ENCODE results near the gene PNPLA8. TPM values are rescaled to one million over a fixed set of nuclear protein-coding genes. Genes with fewer than 3 reads are reported as not detected.

Gene PNPLA8
- total RNA-seq, 1 donor from 2014 or later, result 29.5 TPM

DNA sequence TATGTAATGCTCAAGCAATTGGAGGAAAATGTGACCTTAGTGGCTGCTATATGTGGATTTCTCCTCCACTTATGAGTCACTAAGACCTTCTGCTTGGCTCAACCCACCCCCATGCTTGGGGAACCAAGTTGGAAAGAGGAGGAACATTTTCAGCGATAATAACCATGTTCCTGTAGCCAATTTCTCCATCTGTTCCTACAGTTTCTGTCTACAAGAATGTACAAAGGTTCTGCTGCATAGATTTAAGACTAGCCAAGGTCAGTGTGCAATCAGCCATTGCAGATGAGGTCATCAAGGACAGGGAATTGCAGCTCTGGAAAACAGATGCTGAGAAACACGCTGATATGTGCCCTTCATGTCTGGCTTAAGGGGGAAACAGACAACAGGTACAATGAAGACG, 64.1 kb downstream of the PNPLA8 start:
- Mint-ChIP-seq H3K27ac (ENCODE audit: unreplicated experiment) (no peak overlapping the region), H3K4me1 (ENCODE audit: unreplicated experiment) (peaks cover 7% of the 10 kb centered on the region), H3K4me3 (ENCODE audit: unreplicated experiment) (no peak overlapping the region), H3K36me3 (ENCODE audit: unreplicated experiment) (no peaks in the 10 kb centered on the region), H3K9me3 (ENCODE audit: unreplicated experiment) (no peaks in the 10 kb centered on the region), H3K27me3 (ENCODE audit: unreplicated experiment) (peaks cover 24% of the 10 kb centered on the region)
- DNase-seq (ENCODE audit: extremely low spot score, unreplicated experiment), result no peak
- TF ChIP-seq, protein P1, sequence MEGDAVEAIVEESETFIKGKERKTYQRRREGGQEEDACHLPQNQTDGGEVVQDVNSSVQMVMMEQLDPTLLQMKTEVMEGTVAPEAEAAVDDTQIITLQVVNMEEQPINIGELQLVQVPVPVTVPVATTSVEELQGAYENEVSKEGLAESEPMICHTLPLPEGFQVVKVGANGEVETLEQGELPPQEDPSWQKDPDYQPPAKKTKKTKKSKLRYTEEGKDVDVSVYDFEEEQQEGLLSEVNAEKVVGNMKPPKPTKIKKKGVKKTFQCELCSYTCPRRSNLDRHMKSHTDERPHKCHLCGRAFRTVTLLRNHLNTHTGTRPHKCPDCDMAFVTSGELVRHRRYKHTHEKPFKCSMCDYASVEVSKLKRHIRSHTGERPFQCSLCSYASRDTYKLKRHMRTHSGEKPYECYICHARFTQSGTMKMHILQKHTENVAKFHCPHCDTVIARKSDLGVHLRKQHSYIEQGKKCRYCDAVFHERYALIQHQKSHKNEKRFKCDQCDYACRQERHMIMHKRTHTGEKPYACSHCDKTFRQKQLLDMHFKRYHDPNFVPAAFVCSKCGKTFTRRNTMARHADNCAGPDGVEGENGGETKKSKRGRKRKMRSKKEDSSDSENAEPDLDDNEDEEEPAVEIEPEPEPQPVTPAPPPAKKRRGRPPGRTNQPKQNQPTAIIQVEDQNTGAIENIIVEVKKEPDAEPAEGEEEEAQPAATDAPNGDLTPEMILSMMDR (IDR thresholded peaks at IDR 0.05), result no peak

DNA sequence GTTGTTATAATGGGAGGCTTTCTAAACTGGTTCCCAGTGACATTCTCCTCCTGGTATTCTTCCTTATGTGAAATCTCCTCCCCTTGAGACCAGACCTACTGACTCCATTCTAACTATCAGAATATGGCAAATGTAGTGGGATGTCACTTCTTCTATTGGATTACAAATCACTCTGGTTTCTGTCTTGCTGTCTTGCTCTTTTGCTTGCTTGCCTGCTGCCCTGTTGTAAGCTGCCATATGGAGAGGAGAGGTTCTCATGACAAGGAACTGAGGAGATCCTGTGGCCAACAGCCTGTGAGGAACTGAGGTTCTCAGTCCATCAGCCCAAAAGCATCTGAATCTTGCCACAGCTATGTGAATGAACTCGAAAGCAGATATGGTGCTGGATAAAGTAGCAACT, 65.0 kb downstream of the PNPLA8 start:
- Mint-ChIP-seq H3K36me3 (ENCODE audit: unreplicated experiment) (no peaks in the 10 kb centered on the region), H3K27ac (ENCODE audit: unreplicated experiment) (no peak overlapping the region), H3K27me3 (ENCODE audit: unreplicated experiment) (peaks cover 26% of the 10 kb centered on the region), H3K9me3 (ENCODE audit: unreplicated experiment) (no peaks in the 10 kb centered on the region), H3K4me1 (ENCODE audit: unreplicated experiment) (peaks cover 9% of the 10 kb centered on the region), H3K4me3 (ENCODE audit: unreplicated experiment) (no peak overlapping the region)
- no peak for DNase-seq (ENCODE audit: extremely low spot score, unreplicated experiment)
- TF ChIP-seq, protein P1 (IDR thresholded peaks at IDR 0.05), result no peak

DNA sequence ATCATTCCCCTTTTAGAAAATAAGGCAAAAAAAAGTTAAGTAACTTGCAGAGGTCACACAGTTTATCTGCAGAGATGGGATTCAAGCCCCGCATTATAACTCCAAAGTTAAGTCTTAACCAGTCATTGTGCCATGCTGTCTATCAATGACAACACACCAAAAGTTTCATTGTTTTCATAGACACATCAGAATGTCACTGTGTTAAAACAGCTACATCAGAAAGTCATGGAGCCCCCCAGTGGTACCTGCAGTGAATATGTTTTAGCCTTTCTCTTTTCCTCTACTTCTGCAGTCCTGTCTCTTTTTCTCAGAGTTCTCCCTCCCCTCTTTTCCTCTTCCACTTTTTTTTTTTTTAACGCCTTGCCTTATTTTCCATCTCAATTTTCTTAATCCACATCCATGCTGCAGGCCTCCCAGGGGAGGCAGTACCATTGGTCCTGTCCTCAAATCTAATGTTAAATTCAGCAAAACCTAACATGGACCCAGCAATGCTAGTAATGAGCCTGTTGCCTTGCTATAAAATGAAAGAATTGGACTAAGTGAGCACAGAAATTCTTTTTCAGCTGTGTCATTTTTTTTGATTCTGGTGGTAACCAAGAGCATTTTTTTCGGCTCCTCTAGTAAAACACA, 65.9 kb downstream of the PNPLA8 start:
- DNase-seq (ENCODE audit: extremely low spot score, unreplicated experiment), result no peak
- Mint-ChIP-seq H3K27ac (ENCODE audit: unreplicated experiment) (no peak overlapping the region), H3K4me3 (ENCODE audit: unreplicated experiment) (no peak overlapping the region)

DNA sequence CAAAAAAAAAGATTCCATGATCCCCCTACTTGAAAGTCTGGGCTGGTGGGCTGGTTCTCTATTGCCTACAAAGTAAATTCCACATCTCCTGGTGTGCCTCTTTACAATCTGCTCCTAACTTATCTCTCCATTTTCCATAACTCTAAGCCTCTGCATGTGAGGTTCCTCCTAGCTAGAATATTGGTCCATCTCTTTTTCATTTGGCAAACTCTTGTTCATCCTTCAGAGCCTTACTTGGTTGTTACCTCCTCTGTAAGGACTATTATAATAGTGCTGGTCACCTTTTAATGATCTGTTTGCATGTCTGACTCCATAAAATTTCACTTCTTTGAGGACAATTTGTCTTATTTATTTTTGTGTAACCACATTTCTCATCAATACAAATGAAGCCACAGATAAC, 68.1 kb downstream of the PNPLA8 start:
- TF ChIP-seq, protein P1 (IDR thresholded peaks at IDR 0.05), result no peak
- peaks cover 22% of the 10 kb centered on the region for H3K27me3 Mint-ChIP-seq (ENCODE audit: unreplicated experiment)
- H3K4me3 Mint-ChIP-seq (ENCODE audit: unreplicated experiment), result no peak overlapping the region
- no peaks in the 10 kb centered on the region for H3K9me3 Mint-ChIP-seq (ENCODE audit: unreplicated experiment)
- no peak for DNase-seq (ENCODE audit: extremely low spot score, unreplicated experiment)
- H3K4me1 Mint-ChIP-seq (ENCODE audit: unreplicated experiment), result peaks cover 23% of the 10 kb centered on the region
- no peaks in the 10 kb centered on the region for H3K36me3 Mint-ChIP-seq (ENCODE audit: unreplicated experiment)
- no peak overlapping the region for H3K27ac Mint-ChIP-seq (ENCODE audit: unreplicated experiment)

More for the DNA sequence above, 65.9 kb downstream of the PNPLA8 start:
- Mint-ChIP-seq H3K27me3 (ENCODE audit: unreplicated experiment) (peaks cover 26% of the 10 kb centered on the region), H3K9me3 (ENCODE audit: unreplicated experiment) (no peaks in the 10 kb centered on the region), H3K36me3 (ENCODE audit: unreplicated experiment) (no peaks in the 10 kb centered on the region), H3K4me1 (ENCODE audit: unreplicated experiment) (peaks cover 9% of the 10 kb centered on the region)
- TF ChIP-seq, protein P1 (IDR thresholded peaks at IDR 0.05), result peak; percentile 79

DNA sequence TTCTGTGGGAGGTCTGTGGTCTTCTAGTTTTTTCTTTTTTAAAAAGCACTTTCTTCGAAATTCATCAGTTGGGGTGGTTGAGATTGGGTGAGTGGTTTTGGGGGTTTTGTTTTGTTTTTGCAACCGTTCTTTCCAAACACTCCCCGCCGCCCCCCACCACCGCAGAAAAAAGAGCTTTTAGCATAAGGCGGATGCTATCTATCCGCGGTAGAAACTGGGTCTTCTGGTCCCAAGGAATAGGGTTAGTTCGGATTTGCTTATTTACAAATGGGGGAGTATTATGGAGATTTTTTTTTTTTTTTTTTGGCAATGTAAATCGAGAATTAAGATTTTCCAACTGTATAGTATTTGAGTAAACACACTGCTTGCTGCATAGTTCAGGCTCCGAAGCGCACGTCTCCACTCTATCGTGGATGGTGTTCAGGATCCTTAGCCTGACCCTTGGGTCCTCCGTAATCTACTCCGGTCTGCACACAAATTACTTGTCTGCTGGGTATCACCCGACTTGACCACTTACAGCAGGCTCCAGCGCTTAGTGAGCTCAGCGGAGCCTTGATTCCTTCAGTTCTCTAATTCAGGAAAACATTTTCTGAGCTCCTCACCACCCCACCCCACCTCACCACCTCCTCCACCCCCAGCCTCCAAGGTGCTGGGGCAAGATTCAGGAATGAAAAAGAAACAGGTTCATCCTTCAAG, 68.9 kb downstream of the PNPLA8 start:
- Mint-ChIP-seq H3K27me3 (ENCODE audit: unreplicated experiment) (peaks cover 25% of the 10 kb centered on the region), H3K27ac (ENCODE audit: unreplicated experiment) (no peak overlapping the region), H3K36me3 (ENCODE audit: unreplicated experiment) (no peaks in the 10 kb centered on the region), H3K4me3 (ENCODE audit: unreplicated experiment) (peak overlapping the region; percentile 84), H3K4me1 (ENCODE audit: unreplicated experiment) (peaks cover 26% of the 10 kb centered on the region), H3K9me3 (ENCODE audit: unreplicated experiment) (no peaks in the 10 kb centered on the region)
- DNase-seq (ENCODE audit: extremely low spot score, unreplicated experiment), result no peak
- TF ChIP-seq, protein P1 (IDR thresholded peaks at IDR 0.05), result no peak
